Neural cell (in vitro differentiated cells): ENCODE measurements around the gene ARF1. TPM values are rescaled to one million over a fixed set of nuclear protein-coding genes. Genes with fewer than 3 reads are reported as not detected.

Experiments
- H2AFZ ChIP-seq: fragments of 200-600, 300-800 bp; sonication (generic), shearing (Covaris generic); 2 replicates; pipeline ENCODE4 v1.6.0; 2014; ENCODE audit warnings: low read depth, mild to moderate bottlenecking, antibody characterized with exemption, low read length, moderate library complexity
- H3F3A ChIP-seq: fragments of 200-600 bp; shearing (Covaris generic); 2 replicates; pipeline ENCODE4 v1.6.1; 2016; ENCODE audit warnings: mild to moderate bottlenecking, moderate library complexity, mixed read lengths, antibody characterized with exemption, low read length; ENCODE audit not compliant: insufficient read depth, poor library complexity, severe bottlenecking
- H3K27ac ChIP-seq: fragments of 200-600, 300-800 bp; sonication (generic), shearing (Covaris generic); 2 replicates; pipeline ENCODE4 v1.5.1; 2014; ENCODE audit warnings: mild to moderate bottlenecking, low read length, moderate library complexity
- H3K27me3 ChIP-seq: fragments of 300-800, 200-600 bp; sonication (generic), shearing (Covaris generic); 2 replicates; pipeline ENCODE4 v1.6.0; 2014; ENCODE audit warnings: mild to moderate bottlenecking, low read depth, low read length, moderate library complexity; ENCODE audit not compliant: insufficient read depth
- H3K36me3 ChIP-seq: fragments of 300-800, 200-600 bp; sonication (generic), shearing (Covaris generic); 2 replicates; pipeline ENCODE4 v1.5.1; 2014; ENCODE audit warnings: mild to moderate bottlenecking, antibody characterized with exemption, low read length, moderate library complexity; ENCODE audit not compliant: insufficient read depth
- H3K4me2 ChIP-seq: fragments of 300-800, 200-600 bp; sonication (generic), shearing (Covaris generic); 2 replicates; pipeline ENCODE4 v1.6.0; 2014; ENCODE audit warnings: mild to moderate bottlenecking, low read length
- H3K4me3 ChIP-seq: fragments of 300-800, 200-600 bp; sonication (generic), shearing (Covaris generic); 2 replicates; pipeline ENCODE4 v1.5.1; 2014; ENCODE audit warnings: mild to moderate bottlenecking, low read length, moderate library complexity
- H3K79me2 ChIP-seq: fragments of 200-600 bp; shearing (Covaris generic); replicated peaks from 2 replicates; pipeline ENCODE4 v1.6.0; 2014; ENCODE audit warnings: mild to moderate bottlenecking, low read length, moderate library complexity; ENCODE audit not compliant: insufficient read depth
- H3K9ac ChIP-seq: fragments of 300-800, 200-600 bp; sonication (generic), shearing (Covaris generic); 2 replicates; pipeline ENCODE4 v1.6.1; 2016; ENCODE audit warnings: mild to moderate bottlenecking, low read length, mixed read lengths
- H3K9me2 ChIP-seq: fragments of 200-600 bp; shearing (Covaris generic); 2 replicates; pipeline ENCODE4 v1.6.1; 2016; ENCODE audit warnings: mild to moderate bottlenecking, low read length, mixed read lengths; ENCODE audit not compliant: insufficient read depth
- H3K9me3 ChIP-seq: fragments of 200-600, 300-800 bp; sonication (generic), shearing (Covaris generic); 2 replicates; pipeline ENCODE4 v1.6.1; 2016; ENCODE audit warnings: mild to moderate bottlenecking, mixed run types, low read length, moderate library complexity, mixed read lengths
- H4K20me1 ChIP-seq: fragments of 200-600 bp; shearing (Covaris generic); 2 replicates; pipeline ENCODE4 v1.6.1; 2016; ENCODE audit warnings: mild to moderate bottlenecking, mixed run types; ENCODE audit not compliant: insufficient read depth
- CTCF ChIP-seq: fragments of 450-650 bp; IDR thresholded peaks from 2 replicates; pipeline ENCODE4 v1.5.1; 2014; ENCODE audit warnings: antibody characterized with exemption, mild to moderate bottlenecking, moderate library complexity; ENCODE audit not compliant: poor library complexity, severe bottlenecking
- EP300 ChIP-seq: fragments of 450-650 bp; conservative IDR thresholded peaks from 2 replicates; pipeline ENCODE4 v1.6.1; 2014; ENCODE audit warnings: antibody characterized with exemption, mild to moderate bottlenecking, moderate library complexity; ENCODE audit not compliant: poor library complexity, severe bottlenecking
- EZH2 ChIP-seq: fragments of 200-600, 300-800 bp; shearing (Covaris generic), sonication (generic); IDR thresholded peaks from 2 replicates; pipeline ENCODE4 v1.6.1; 2014; ENCODE audit warnings: antibody characterized with exemption, low read length, borderline replicate concordance, mild to moderate bottlenecking; ENCODE audit not compliant: insufficient read depth, poor library complexity, severe bottlenecking
- MXI1 ChIP-seq: fragments of 450-650 bp; conservative IDR thresholded peaks from 2 replicates; pipeline ENCODE4 v1.6.1; 2014; ENCODE audit warnings: antibody characterized with exemption, mild to moderate bottlenecking; ENCODE audit not compliant: poor library complexity, severe bottlenecking
- POLR2AphosphoS5 ChIP-seq: IDR thresholded peaks from 2 replicates; pipeline ENCODE4 v1.6.1; 2012
- RAD21 ChIP-seq: fragments of 450-650 bp; conservative IDR thresholded peaks from 2 replicates; pipeline ENCODE4 v1.6.1; 2014; ENCODE audit warnings: antibody characterized with exemption, mild to moderate bottlenecking, moderate library complexity
- REST ChIP-seq: IDR thresholded peaks from 2 replicates; pipeline ENCODE4 v1.6.1; 2012; ENCODE audit warnings: borderline replicate concordance
- SMC3 ChIP-seq: fragments of 450-650 bp; conservative IDR thresholded peaks from 2 replicates; pipeline ENCODE4 v1.6.1; 2014; ENCODE audit warnings: antibody characterized with exemption, mild to moderate bottlenecking, moderate library complexity; ENCODE audit not compliant: poor library complexity
- TAF1 ChIP-seq: IDR thresholded peaks from 2 replicates; pipeline ENCODE4 v1.6.1; 2012; ENCODE audit warnings: low read depth
- polyA plus RNA-seq: library from polyadenylated mRNA; depleted of rRNA; stranded (reverse); fragments of >200 nt; gene quantifications from 2 replicates; pipeline ENCODE4 v1.2.3, GENCODE V29; 2014

Gene ARF1
- polyA plus RNA-seq, 1 donor from 2014 or later, result 168 TPM

- Histone ChIP-seq H4K20me1 (no peaks in the 10 kb centered on the region), H3F3A (no peaks in the 10 kb centered on the region), H2AFZ (no peak overlapping the region), H3K27ac (no peak overlapping the region), H3K9ac (no peak overlapping the region), H3K36me3 (no peaks in the 10 kb centered on the region), H3K79me2 (no peaks in the 10 kb centered on the region), H3K27me3 (peaks cover 42% of the 10 kb centered on the region), H3K4me3 (no peak overlapping the region), H3K9me3 (no peaks in the 10 kb centered on the region), H3K4me2 (no peak overlapping the region), H3K9me2 (no peaks in the 10 kb centered on the region)
- no peak for TF ChIP-seq EP300
- TF ChIP-seq TAF1, result no peak
- TF ChIP-seq REST, result no peak
- TF ChIP-seq EZH2, result no peak
- TF ChIP-seq POLR2AphosphoS5, result no peak
These were observed 10.5 kb upstream of the ARF1 start for GRCh38 chr1:228071839-228072657.

GRCh38 chr1:228072658-228073043 is 9.9 kb upstream of the ARF1 start:
- Histone ChIP-seq H3K36me3 (no peaks in the 10 kb centered on the region), H3K9ac (no peak overlapping the region), H3K9me3 (no peaks in the 10 kb centered on the region), H4K20me1 (no peaks in the 10 kb centered on the region), H3K27me3 (peaks cover 37% of the 10 kb centered on the region), H2AFZ (no peak overlapping the region), H3K4me3 (no peak overlapping the region), H3K79me2 (no peaks in the 10 kb centered on the region), H3F3A (no peaks in the 10 kb centered on the region), H3K9me2 (no peaks in the 10 kb centered on the region), H3K4me2 (no peak overlapping the region), H3K27ac (no peak overlapping the region)
- TF ChIP-seq SMC3, result no peak
- TF ChIP-seq REST, result no peak
- TF ChIP-seq EP300, result no peak
- no peak for TF ChIP-seq MXI1
- TF ChIP-seq EZH2, result no peak
- no peak for TF ChIP-seq POLR2AphosphoS5
- TF ChIP-seq CTCF, result no peak
- TF ChIP-seq TAF1, result no peak
- no peak for TF ChIP-seq RAD21
